NB4 (cell line): ENCODE results near the gene STIM1.

Experiments
- MYC ChIP-seq: IDR thresholded peaks from 2 replicates; pipeline ENCODE4 v1.6.1; 2011; ENCODE audit warnings: low read depth, low read length
- POLR2A ChIP-seq: IDR thresholded peaks from 2 replicates; pipeline ENCODE4 v1.6.1; 2011; ENCODE audit warnings: mild to moderate bottlenecking; ENCODE audit not compliant: insufficient read length; ENCODE audit errors: extremely low read depth
- TF ChIP-seq, protein P1 (sequence below): IDR thresholded peaks from one replicate; pipeline ENCODE4 v1.5.1; 2012; ENCODE audit warnings: low read depth, low read length
- TF ChIP-seq, protein P2 (sequence below): IDR thresholded peaks from 2 replicates; pipeline ENCODE4 v1.6.1; 2011; ENCODE audit warnings: low read depth, low read length

- TF ChIP-seq, protein P1, sequence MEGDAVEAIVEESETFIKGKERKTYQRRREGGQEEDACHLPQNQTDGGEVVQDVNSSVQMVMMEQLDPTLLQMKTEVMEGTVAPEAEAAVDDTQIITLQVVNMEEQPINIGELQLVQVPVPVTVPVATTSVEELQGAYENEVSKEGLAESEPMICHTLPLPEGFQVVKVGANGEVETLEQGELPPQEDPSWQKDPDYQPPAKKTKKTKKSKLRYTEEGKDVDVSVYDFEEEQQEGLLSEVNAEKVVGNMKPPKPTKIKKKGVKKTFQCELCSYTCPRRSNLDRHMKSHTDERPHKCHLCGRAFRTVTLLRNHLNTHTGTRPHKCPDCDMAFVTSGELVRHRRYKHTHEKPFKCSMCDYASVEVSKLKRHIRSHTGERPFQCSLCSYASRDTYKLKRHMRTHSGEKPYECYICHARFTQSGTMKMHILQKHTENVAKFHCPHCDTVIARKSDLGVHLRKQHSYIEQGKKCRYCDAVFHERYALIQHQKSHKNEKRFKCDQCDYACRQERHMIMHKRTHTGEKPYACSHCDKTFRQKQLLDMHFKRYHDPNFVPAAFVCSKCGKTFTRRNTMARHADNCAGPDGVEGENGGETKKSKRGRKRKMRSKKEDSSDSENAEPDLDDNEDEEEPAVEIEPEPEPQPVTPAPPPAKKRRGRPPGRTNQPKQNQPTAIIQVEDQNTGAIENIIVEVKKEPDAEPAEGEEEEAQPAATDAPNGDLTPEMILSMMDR: no peak
- TF ChIP-seq POLR2A (no peak), MYC (no peak)
- TF ChIP-seq, protein P2, sequence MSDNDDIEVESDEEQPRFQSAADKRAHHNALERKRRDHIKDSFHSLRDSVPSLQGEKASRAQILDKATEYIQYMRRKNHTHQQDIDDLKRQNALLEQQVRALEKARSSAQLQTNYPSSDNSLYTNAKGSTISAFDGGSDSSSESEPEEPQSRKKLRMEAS: no peak
Measured at GRCh38 chr11:3984896-3985295, 129.4 kb downstream of the STIM1 start.
